ENCODE data around the gene ASB13. TPM values are rescaled to one million over a fixed set of nuclear protein-coding genes. Genes with fewer than 3 reads are reported as not detected.

Gene ASB13
- total RNA-seq, 2 donors from 2014 or later = 12.8 to 13.5 TPM

- H3K9me3 ChIP-seq (ENCODE audit: control insufficient read depth, low read length) = no peaks in the 10 kb centered on the region
- H3K27ac Mint-ChIP-seq = no peak overlapping the region
- WGBS, 2 experiments (ENCODE audit: insufficient coverage in 1 of 2, insufficient read length in 1 of 2) = 72 to 79% methylated on average over 6 to 8 of the region's 8 CpGs
- H3K4me1 Mint-ChIP-seq = peaks cover 40% of the 10 kb centered on the region
- no peaks in the 10 kb centered on the region for H3K36me3 ChIP-seq (ENCODE audit: control insufficient read depth, insufficient read depth, low read length)
- no peaks in the 10 kb centered on the region for H3K27me3 ChIP-seq (ENCODE audit: control insufficient read depth, insufficient read depth, low read length, poor library complexity, severe bottlenecking)
- H3K4me3 ChIP-seq (ENCODE audit: low read length) = peak overlapping the region; percentile 85
- no peak overlapping the region for H3K27ac ChIP-seq (ENCODE audit: low read depth, low read length)
- H3K27me3 Mint-ChIP-seq (ENCODE audit: insufficient read depth) = no peaks in the 10 kb centered on the region
- H3K4me3 Mint-ChIP-seq = peak overlapping the region; percentile 55
- no peaks in the 10 kb centered on the region for H3K9me3 Mint-ChIP-seq
- peaks cover 3% of the 10 kb centered on the region for H3K36me3 Mint-ChIP-seq (ENCODE audit: low read depth)
- H3K9ac ChIP-seq (ENCODE audit: extremely low read depth, low read length, poor library complexity, severe bottlenecking) = no peak overlapping the region
- H3K4me1 ChIP-seq (ENCODE audit: control insufficient read depth, insufficient read depth, low read length) = peaks cover 6% of the 10 kb centered on the region
- DNase-seq = no peak
- TF ChIP-seq CTCF (conservative IDR thresholded peaks at IDR 0.05) = no peak
Measured at GRCh38 chr10:5691786-5692185, 25.4 kb upstream of the ASB13 start.

GRCh38 chr10:5688587-5688986 lies 22.2 kb upstream of the ASB13 start:
- peaks cover 3% of the 10 kb centered on the region for H3K27me3 Mint-ChIP-seq (ENCODE audit: insufficient read depth)
- Histone ChIP-seq H3K4me1 (ENCODE audit: control insufficient read depth, insufficient read depth, low read length) (peaks cover 6% of the 10 kb centered on the region), H3K9me3 (ENCODE audit: control insufficient read depth, low read length) (no peaks in the 10 kb centered on the region), H3K27ac (ENCODE audit: low read depth, low read length) (no peak overlapping the region), H3K27me3 (ENCODE audit: control insufficient read depth, insufficient read depth, low read length, poor library complexity, severe bottlenecking) (no peaks in the 10 kb centered on the region), H3K4me3 (ENCODE audit: low read length) (no peak overlapping the region), H3K9ac (ENCODE audit: extremely low read depth, low read length, poor library complexity, severe bottlenecking) (no peak overlapping the region), H3K36me3 (ENCODE audit: control insufficient read depth, insufficient read depth, low read length) (no peaks in the 10 kb centered on the region)
- no peak for DNase-seq
- H3K9me3 Mint-ChIP-seq = peaks cover 4% of the 10 kb centered on the region
- no peak overlapping the region for H3K4me3 Mint-ChIP-seq
- no peak overlapping the region for H3K27ac Mint-ChIP-seq
- TF ChIP-seq CTCF (conservative IDR thresholded peaks at IDR 0.05) = no peak
- H3K36me3 Mint-ChIP-seq (ENCODE audit: low read depth) = peaks cover 3% of the 10 kb centered on the region
- 95 to 100% methylated on average over 2 to 3 of the region's 3 CpGs for WGBS, 2 experiments (ENCODE audit: insufficient coverage in 1 of 2, insufficient read length in 1 of 2)
- peaks cover 31% of the 10 kb centered on the region for H3K4me1 Mint-ChIP-seq

- H3K27ac ChIP-seq (ENCODE audit: low read depth, low read length) = no peak overlapping the region
- Mint-ChIP-seq H3K4me1 (peaks cover 15% of the 10 kb centered on the region), H3K9me3 (peaks cover 4% of the 10 kb centered on the region), H3K27me3 (ENCODE audit: insufficient read depth) (peaks cover 28% of the 10 kb centered on the region), H3K27ac (peak overlapping the region; percentile 95), H3K36me3 (ENCODE audit: low read depth) (peaks cover 3% of the 10 kb centered on the region), H3K4me3 (peak overlapping the region; percentile 83)
- 25 to 26% methylated on average over 6 to 8 of the region's 10 CpGs for WGBS, 2 experiments (ENCODE audit: insufficient coverage in 1 of 2, insufficient read length in 1 of 2)
- no peaks in the 10 kb centered on the region for H3K4me1 ChIP-seq (ENCODE audit: control insufficient read depth, insufficient read depth, low read length)
- peaks cover 27% of the 10 kb centered on the region for H3K27me3 ChIP-seq (ENCODE audit: control insufficient read depth, insufficient read depth, low read length, poor library complexity, severe bottlenecking)
- no peaks in the 10 kb centered on the region for H3K9me3 ChIP-seq (ENCODE audit: control insufficient read depth, low read length)
- no peak for TF ChIP-seq CTCF (conservative IDR thresholded peaks at IDR 0.05)
- H3K4me3 ChIP-seq (ENCODE audit: low read length) = peak overlapping the region; percentile 95
- H3K9ac ChIP-seq (ENCODE audit: extremely low read depth, low read length, poor library complexity, severe bottlenecking) = peak overlapping the region; percentile 69
- no peaks in the 10 kb centered on the region for H3K36me3 ChIP-seq (ENCODE audit: control insufficient read depth, insufficient read depth, low read length)
- DNase-seq = no peak
Measured at GRCh38 chr10:5685764-5686240, 19.4 kb upstream of the ASB13 start.

Data from endodermal cell (in vitro differentiated cells).